ENCODE measurements around the gene SBSN.
"Not testable (repeated sequence)": the region's sequence is repeated elsewhere in the genome, so short reads cannot be mapped to it uniquely, and the experiment has no call there.

DNA sequence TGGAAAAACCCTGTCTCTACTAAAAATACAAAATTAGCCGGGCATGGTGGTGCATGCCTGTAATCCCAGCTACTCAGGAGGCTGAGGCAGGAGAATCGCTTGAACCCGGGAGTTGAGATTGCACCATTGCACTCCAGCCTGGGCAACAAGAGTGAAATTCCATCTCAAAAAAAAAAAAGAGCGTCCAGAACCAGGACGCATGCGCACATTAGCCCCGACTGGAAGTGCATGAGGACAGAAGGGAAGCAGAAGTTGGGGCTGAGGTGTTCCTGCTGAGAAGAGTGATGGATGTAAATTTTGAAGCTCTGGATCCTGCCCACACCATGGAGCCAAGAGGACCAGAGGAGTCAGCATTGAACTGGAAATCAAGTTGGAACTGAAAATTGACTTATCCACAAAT, 53.5 kb downstream of the SBSN start:
- TF ChIP-seq EP300 (IDR thresholded peaks at IDR 0.05); KDM1A (IDR thresholded peaks at IDR 0.05; ENCODE audit: low read depth); CTCF (IDR thresholded peaks at IDR 0.05); TP53 (CRISPR knock-in tag; IDR thresholded peaks at IDR 0.05); POLR2A (IDR thresholded peaks at IDR 0.05; ENCODE audit: low read length); RFX5 (IDR thresholded peaks at IDR 0.05): not testable (repeated sequence)

Measured in A549 (cell line).